Stimulated activated CD4-positive, alpha-beta T cell treated with anti-CD3 and anti-CD28 coated beads, Interleukin-2, amount 100 ng/mL, for 48 hours (primary cell): Measurements from ENCODE around the gene TMEM52B.
"Not testable (repeated sequence)": the region's sequence is repeated elsewhere in the genome, so short reads cannot be mapped to it uniquely, and the experiment has no call there.

Source experiments
- DNase-seq, 2 donors: peaks; one replicate each; pipeline ENCODE4 v3.0.0-alpha.2; 2020

Gene TMEM52B

GRCh38 chr12:10171973-10172728 is 6.7 kb upstream of the TMEM52B start, which contains the start of gene OLR1:
Gene OLR1 (minus strand): TSS chr12:10172132. CDS start chr12:10172077, 55 bp downstream.
- no peak for DNase-seq

GRCh38 chr12:10174986-10175614 is 3.7 kb upstream of the TMEM52B start:
- DNase-seq, result no peak

GRCh38 chr12:10175846-10176636 is 2.8 kb upstream of the TMEM52B start:
- DNase-seq, result no peak

GRCh38 chr12:10179776-10180181 is 947 bp downstream of the TMEM52B start:
- no peak for DNase-seq

GRCh38 chr12:10182354-10183049 is 3.7 kb downstream of the TMEM52B start:
- DNase-seq, result no peak

- DNase-seq, result no peak
Observed at GRCh38 chr12:10184261-10184843, 5.5 kb downstream of the TMEM52B start.

GRCh38 chr12:10186299-10186698 is 7.5 kb downstream of the TMEM52B start:
- DNase-seq, result no peak

- not testable (repeated sequence) for DNase-seq
Observed at GRCh38 chr12:10186958-10187357, 8.1 kb downstream of the TMEM52B start.

- DNase-seq, result no peak
Observed at GRCh38 chr12:10189653-10190052, 10.8 kb downstream of the TMEM52B start.

GRCh38 chr12:10190558-10191388 is 11.9 kb downstream of the TMEM52B start:
- peak; percentile 17 to 19 for DNase-seq

- DNase-seq, result no peak
Observed at GRCh38 chr12:10191865-10192264, 13.0 kb downstream of the TMEM52B start.

GRCh38 chr12:10194160-10194670 is 15.4 kb downstream of the TMEM52B start:
- no peak for DNase-seq

GRCh38 chr12:10196210-10196609 is 17.4 kb downstream of the TMEM52B start:
- DNase-seq, result no peak

- no peak for DNase-seq
Observed at GRCh38 chr12:10197879-10198278, 19.0 kb downstream of the TMEM52B start.

- DNase-seq, result not testable (repeated sequence)
Observed at GRCh38 chr12:10204495-10204894, 25.7 kb downstream of the TMEM52B start.

- no peak for DNase-seq
Observed at GRCh38 chr12:10205220-10205807, 26.5 kb downstream of the TMEM52B start.

- DNase-seq, result no peak
Observed at GRCh38 chr12:10207136-10207535, 28.3 kb downstream of the TMEM52B start.

- DNase-seq, result no peak
Observed at GRCh38 chr12:10210225-10210624, 31.4 kb downstream of the TMEM52B start.

- DNase-seq, result no peak
Observed at GRCh38 chr12:10211101-10211939, 32.5 kb downstream of the TMEM52B start.
